Stimulated activated CD4-positive, alpha-beta T cell treated with anti-CD3 and anti-CD28 coated beads, TNF-alpha, amount 100 ng/mL, for 4 hours (primary cell): ENCODE measurements around the gene OR4K17.
"Not testable (repeated sequence)": the region's sequence is repeated elsewhere in the genome, so short reads cannot be mapped to it uniquely, and the experiment has no call there.

Experiments used
- DNase-seq, 3 experiments: peaks; one replicate each; pipeline ENCODE4 v3.0.0-alpha.2; 2020; ENCODE audit warnings: low read depth in 3 of 3

OR4K17 gene

GRCh38 chr14:20110438-20110837 lies at the start of gene OR4K17:
Gene OR4K17, plus strand, starts transcription at chr14:20110739. Its CDS starts 6,761 bp downstream, at chr14:20117500.
- DNase-seq, result no peak

- DNase-seq, result no peak
Observed at GRCh38 chr14:20092050-20092449, 18.5 kb upstream of the OR4K17 start.

- DNase-seq, result no peak
Observed at GRCh38 chr14:20093442-20093841, 17.1 kb upstream of the OR4K17 start.

- not testable (repeated sequence) for DNase-seq
Observed at GRCh38 chr14:20098926-20099770, 11.4 kb upstream of the OR4K17 start.

- DNase-seq, result no peak
Observed at GRCh38 chr14:20112321-20112720, 1.8 kb downstream of the OR4K17 start.

GRCh38 chr14:20116748-20117147 lies 6.2 kb downstream of the OR4K17 start:
- DNase-seq, result no peak

- DNase-seq, result no peak
Observed at GRCh38 chr14:20118795-20119194, 8.3 kb downstream of the OR4K17 start.

- no peak for DNase-seq
Observed at GRCh38 chr14:20138520-20138919, 28.0 kb downstream of the OR4K17 start, which contains the start of gene OR4N5. Gene OR4N5, plus strand, starts transcription at chr14:20138820. Its CDS starts 4,916 bp downstream, at chr14:20143736.

GRCh38 chr14:20143911-20144310 lies 33.4 kb downstream of the OR4K17 start:
- DNase-seq, result no peak

GRCh38 chr14:20144820-20145219 lies 34.3 kb downstream of the OR4K17 start:
- no peak for DNase-seq

GRCh38 chr14:20164462-20164861 lies 53.9 kb downstream of the OR4K17 start:
- no peak for DNase-seq

GRCh38 chr14:20167091-20167490 lies 56.6 kb downstream of the OR4K17 start:
- no peak for DNase-seq

- DNase-seq, result not testable (repeated sequence)
Observed at GRCh38 chr14:20169852-20170251, 59.3 kb downstream of the OR4K17 start.
